ENCODE data around the gene FOXRED2.
"Not testable (repeated sequence)": the region's sequence is repeated elsewhere in the genome, so short reads cannot be mapped to it uniquely, and the experiment has no call there.

FOXRED2 gene

GRCh38 chr22:36536717-36537116 lies 29.9 kb upstream of the FOXRED2 start:
- no peak overlapping the region for H3K27ac ChIP-seq (ENCODE audit: low read depth, low read length)

GRCh38 chr22:36533320-36533719 lies 26.5 kb upstream of the FOXRED2 start:
- not testable (repeated sequence) for H3K9ac ChIP-seq (ENCODE audit: low read length); H3K36me3 ChIP-seq (ENCODE audit: low read length); H2AFZ ChIP-seq (ENCODE audit: low read depth, low read length, severe bottlenecking); H3K27me3 ChIP-seq (ENCODE audit: low read length); H3F3A ChIP-seq (ENCODE audit: insufficient read depth); H3K4me2 ChIP-seq (ENCODE audit: low read depth, low read length, poor library complexity, severe bottlenecking); H4K20me1 ChIP-seq (ENCODE audit: low read depth, low read length); H3K4me3 ChIP-seq (ENCODE audit: insufficient read depth, low read length, poor library complexity, severe bottlenecking); H3K79me2 ChIP-seq (ENCODE audit: insufficient read depth, low read length); H3K9me3 ChIP-seq (ENCODE audit: insufficient read depth, low read length); H3K9me2 ChIP-seq (replicated peaks; ENCODE audit: insufficient read depth, low read length); H3K27ac ChIP-seq (ENCODE audit: low read depth, low read length)

More at GRCh38 chr22:36536717-36537116, 29.9 kb upstream of the FOXRED2 start:
- Histone ChIP-seq H3K9ac (ENCODE audit: low read length) (no peak overlapping the region), H3F3A (ENCODE audit: insufficient read depth) (no peaks in the 10 kb centered on the region), H3K79me2 (ENCODE audit: insufficient read depth, low read length) (no peaks in the 10 kb centered on the region), H3K27me3 (ENCODE audit: low read length) (no peaks in the 10 kb centered on the region), H3K4me2 (ENCODE audit: low read depth, low read length, poor library complexity, severe bottlenecking) (no peak overlapping the region), H3K9me2 (replicated peaks; ENCODE audit: insufficient read depth, low read length) (no peaks in the 10 kb centered on the region), H3K9me3 (ENCODE audit: insufficient read depth, low read length) (no peaks in the 10 kb centered on the region), H3K4me3 (ENCODE audit: insufficient read depth, low read length, poor library complexity, severe bottlenecking) (no peak overlapping the region), H3K36me3 (ENCODE audit: low read length) (no peaks in the 10 kb centered on the region), H2AFZ (ENCODE audit: low read depth, low read length, severe bottlenecking) (no peak overlapping the region), H4K20me1 (ENCODE audit: low read depth, low read length) (no peaks in the 10 kb centered on the region)
- no peak for TF ChIP-seq CTCF (IDR thresholded peaks at IDR 0.05; ENCODE audit: insufficient read depth, low read length, poor library complexity, severe bottlenecking)
- no peak for TF ChIP-seq EZH2phosphoT487 (conservative IDR thresholded peaks at IDR 0.05; ENCODE audit: low read length)

- Histone ChIP-seq H3K27ac (ENCODE audit: low read depth, low read length) (no peak overlapping the region), H2AFZ (ENCODE audit: low read depth, low read length, severe bottlenecking) (no peak overlapping the region), H3K4me2 (ENCODE audit: low read depth, low read length, poor library complexity, severe bottlenecking) (no peak overlapping the region), H3K79me2 (ENCODE audit: insufficient read depth, low read length) (peaks cover 15% of the 10 kb centered on the region), H4K20me1 (ENCODE audit: low read depth, low read length) (no peaks in the 10 kb centered on the region), H3K27me3 (ENCODE audit: low read length) (no peaks in the 10 kb centered on the region), H3K4me3 (ENCODE audit: insufficient read depth, low read length, poor library complexity, severe bottlenecking) (no peak overlapping the region), H3K9ac (ENCODE audit: low read length) (no peak overlapping the region), H3K9me3 (ENCODE audit: insufficient read depth, low read length) (no peaks in the 10 kb centered on the region), H3K36me3 (ENCODE audit: low read length) (no peaks in the 10 kb centered on the region), H3F3A (ENCODE audit: insufficient read depth) (peaks cover 12% of the 10 kb centered on the region), H3K9me2 (replicated peaks; ENCODE audit: insufficient read depth, low read length) (no peaks in the 10 kb centered on the region)
- no peak for TF ChIP-seq EZH2phosphoT487 (conservative IDR thresholded peaks at IDR 0.05; ENCODE audit: low read length)
- TF ChIP-seq CTCF (IDR thresholded peaks at IDR 0.05; ENCODE audit: insufficient read depth, low read length, poor library complexity, severe bottlenecking), result no peak
Measured at GRCh38 chr22:36532466-36532865, 25.6 kb upstream of the FOXRED2 start.

- H3K79me2 ChIP-seq (ENCODE audit: insufficient read depth, low read length), result peaks cover 33% of the 10 kb centered on the region
- peak within 1 kb of the TSS; percentile 97 for H3K4me2 ChIP-seq (ENCODE audit: low read depth, low read length, poor library complexity, severe bottlenecking)
- peak within 1 kb of the TSS; percentile 87 for H3K9ac ChIP-seq (ENCODE audit: low read length)
- peaks cover 18% of the 10 kb centered on the region for H3F3A ChIP-seq (ENCODE audit: insufficient read depth)
- peak within 1 kb of the TSS; percentile 85 for H3K27ac ChIP-seq (ENCODE audit: low read depth, low read length)
- no peaks in the 10 kb centered on the region for H3K27me3 ChIP-seq (ENCODE audit: low read length)
- H2AFZ ChIP-seq (ENCODE audit: low read depth, low read length, severe bottlenecking), result peak within 1 kb of the TSS; percentile 21
- TF ChIP-seq CTCF (IDR thresholded peaks at IDR 0.05; ENCODE audit: insufficient read depth, low read length, poor library complexity, severe bottlenecking) (no peak), EZH2phosphoT487 (conservative IDR thresholded peaks at IDR 0.05; ENCODE audit: low read length) (no peak)
- H3K9me3 ChIP-seq (ENCODE audit: insufficient read depth, low read length), result no peaks in the 10 kb centered on the region
- H3K36me3 ChIP-seq (ENCODE audit: low read length), result peaks cover 22% of the 10 kb centered on the region
- H3K9me2 ChIP-seq (replicated peaks; ENCODE audit: insufficient read depth, low read length), result no peaks in the 10 kb centered on the region
- peak within 1 kb of the TSS; percentile 76 for H3K4me3 ChIP-seq (ENCODE audit: insufficient read depth, low read length, poor library complexity, severe bottlenecking)
- H4K20me1 ChIP-seq (ENCODE audit: low read depth, low read length), result 0 out of 2 replicates have a peak, but pooled peaks cover 8% of the 10 kb centered on the region
Measured at GRCh38 chr22:36528795-36529751, 22.2 kb upstream of the FOXRED2 start, which contains the start of gene EIF3D. EIF3D (minus strand) TSS chr22:36529166; CDS start chr22:36526121, 3,045 bp downstream.

Measured in SU-DHL-6 (cell line).